Liver (tissue), 9 donors: ENCODE data around the gene TMED9. TPM values are rescaled to one million over a fixed set of nuclear protein-coding genes. Genes with fewer than 3 reads are reported as not detected.
A peak's percentile ranks its signal among the peaks of the same experiment; 100 is the strongest.

Source experiments
- DNase-seq: peaks from one replicate; pipeline ENCODE4 v3.0.0-alpha.2; 2017; ENCODE audit warnings: low spot score
- H3K27ac ChIP-seq, 2 donors: one replicate each; pipeline ENCODE4 v1.7.0; 2013; ENCODE audit warnings: inconsistent platforms in 2 of 2, low read length in 2 of 2, control low read depth in 1 of 2, low read depth in 1 of 2, mild to moderate bottlenecking in 1 of 2
- H3K27me3 ChIP-seq, 4 donors: one replicate each; pipeline versions ENCODE4 v1.6.1 to v1.7.0; 2013; ENCODE audit warnings: low read length in 3 of 4, inconsistent platforms in 1 of 4, mild to moderate bottlenecking in 1 of 4, moderate library complexity in 1 of 4; ENCODE audit not compliant: control insufficient read depth in 4 of 4, insufficient read depth in 4 of 4
- H3K36me3 ChIP-seq, 4 donors: one replicate each; pipeline versions ENCODE4 v1.6.1 to v1.7.0; 2013; ENCODE audit warnings: low read length in 3 of 4, mild to moderate bottlenecking in 3 of 4, low read depth in 1 of 4, moderate library complexity in 1 of 4; ENCODE audit not compliant: control insufficient read depth in 4 of 4, insufficient read depth in 3 of 4
- H3K4me1 ChIP-seq, 4 donors: one replicate each; pipeline versions ENCODE4 v1.6.1 to v1.7.0; 2013; ENCODE audit warnings: low read length in 3 of 4, mild to moderate bottlenecking in 3 of 4, moderate library complexity in 1 of 4; ENCODE audit not compliant: control insufficient read depth in 4 of 4, insufficient read depth in 4 of 4
- H3K4me3 ChIP-seq, 3 donors: one replicate each; pipeline versions ENCODE4 v1.6.1 to v1.7.0; 2013; ENCODE audit warnings: low read length in 3 of 3, control low read depth in 1 of 3, low read depth in 1 of 3, mild to moderate bottlenecking in 1 of 3
- H3K9ac ChIP-seq, 2 donors: one replicate each; pipeline ENCODE4 v1.7.0; 2013; ENCODE audit warnings: low read length in 2 of 2, mild to moderate bottlenecking in 2 of 2, moderate library complexity in 2 of 2, control low read depth in 1 of 2, low read depth in 1 of 2
- H3K9me3 ChIP-seq, 4 donors: one replicate each; pipeline versions ENCODE4 v1.6.1 to v1.7.0; 2013; ENCODE audit warnings: low read length in 3 of 4; ENCODE audit not compliant: control insufficient read depth in 4 of 4
- CTCF ChIP-seq: fragments of 150-350 bp; IDR thresholded peaks from 2 replicates; pipeline ENCODE4 v1.5.1; 2017; ENCODE audit warnings: improper control_type of control experiment, low read depth, low read length; ENCODE audit not compliant: missing input control
- EGR1 ChIP-seq, 2 donors: IDR thresholded peaks; 2 replicates each; pipeline ENCODE4 v1.6.1; 2016 to 2018; ENCODE audit warnings: antibody characterized with exemption in 2 of 2, low read depth in 2 of 2
- FOXA1 ChIP-seq: IDR thresholded peaks from 2 replicates; pipeline ENCODE4 v1.6.1; 2016; ENCODE audit warnings: antibody characterized with exemption
- FOXA2 ChIP-seq: IDR thresholded peaks from 2 replicates; pipeline ENCODE4 v1.6.1; 2016; ENCODE audit warnings: antibody characterized with exemption
- GABPA ChIP-seq, 2 donors: IDR thresholded peaks in 1 of 2; conservative IDR thresholded peaks in 1 of 2; 2 replicates each; pipeline ENCODE4 v1.6.1; 2016; ENCODE audit warnings: antibody characterized with exemption in 2 of 2, mild to moderate bottlenecking in 1 of 2, moderate library complexity in 1 of 2
- HNF4A ChIP-seq, 2 donors: conservative IDR thresholded peaks; 2 replicates each; pipeline ENCODE4 v1.6.1; 2016; ENCODE audit warnings: antibody characterized with exemption in 2 of 2, mild to moderate bottlenecking in 2 of 2
- HNF4G ChIP-seq: IDR thresholded peaks from 2 replicates; pipeline ENCODE4 v1.6.1; 2016; ENCODE audit warnings: antibody characterized with exemption
- JUND ChIP-seq, 2 donors: IDR thresholded peaks; 2 replicates each; pipeline ENCODE4 v1.6.1; 2016; ENCODE audit warnings: antibody characterized with exemption in 2 of 2
- MAX ChIP-seq: IDR thresholded peaks from 2 replicates; pipeline ENCODE4 v1.6.1; 2016; ENCODE audit warnings: antibody characterized with exemption
- NR2F2 ChIP-seq: IDR thresholded peaks from 2 replicates; pipeline ENCODE4 v1.6.1; 2016; ENCODE audit warnings: antibody characterized with exemption
- RAD21 ChIP-seq, 2 donors: IDR thresholded peaks; 2 replicates each; pipeline ENCODE4 v1.6.1; 2016; ENCODE audit warnings: antibody characterized with exemption in 2 of 2, mild to moderate bottlenecking in 2 of 2
- REST ChIP-seq: IDR thresholded peaks from 2 replicates; pipeline ENCODE4 v1.6.1; 2016; ENCODE audit warnings: antibody characterized with exemption, mild to moderate bottlenecking
- RXRA ChIP-seq, 2 donors: IDR thresholded peaks; 2 replicates each; pipeline ENCODE4 v1.6.1; 2017 to 2018; ENCODE audit warnings: antibody characterized with exemption in 2 of 2, mild to moderate bottlenecking in 1 of 2
- SP1 ChIP-seq: IDR thresholded peaks from 2 replicates; pipeline ENCODE4 v1.6.1; 2018; ENCODE audit warnings: antibody characterized with exemption, mild to moderate bottlenecking
- TAF1 ChIP-seq: conservative IDR thresholded peaks from 2 replicates; pipeline ENCODE4 v1.6.1; 2016; ENCODE audit warnings: antibody characterized with exemption, mild to moderate bottlenecking
- YY1 ChIP-seq: IDR thresholded peaks from 2 replicates; pipeline ENCODE4 v1.6.1; 2016; ENCODE audit warnings: antibody characterized with exemption, mild to moderate bottlenecking
- ZBTB33 ChIP-seq: IDR thresholded peaks from 2 replicates; pipeline ENCODE4 v1.6.1; 2016; ENCODE audit warnings: antibody characterized with exemption
- WGBS: extraction: QIAGEN DNeasy Blood & Tissue Kit; methylation state at CpG from one replicate; pipeline ENCODE4 v1.1.7; 2013; 5-methylcytosine and 5-hydroxymethylcytosine counted together
- polyA plus RNA-seq, 2 donors: library from polyadenylated mRNA; stranded (reverse) in 1 of 2; unstranded in 1 of 2; fragments of 200-250 nt in 1 of 2; fragments of >200 nt in 1 of 2; fragmentation: Nextera tagmentation in 1 of 2; extraction: Ambion mirVana in 1 of 2; gene quantifications; one replicate each; pipeline versions ENCODE4 v1.2.1 to v1.2.3, GENCODE V29; 2013 to 2015
- total RNA-seq, 2 donors: library from RNA; depleted of rRNA; stranded (reverse); fragments of >200 nt; gene quantifications; one replicate each; pipeline ENCODE4 v1.2.3, GENCODE V29; 2014
- TF ChIP-seq, protein P1 (sequence below): IDR thresholded peaks from 2 replicates; pipeline ENCODE4 v1.6.1; 2016; ENCODE audit warnings: antibody characterized with exemption
- donor health status: healthy.
- donor health status: healthy.
- donor health status: healthy.
- donor health status: healthy.
- donor health status: healthy.

Gene TMED9
- total and polyA plus RNA-seq, 4 donors, result 66.7 to 234 (median 106) TPM

- Histone ChIP-seq H3K27me3 (no peaks in the 10 kb centered on the region), H3K9ac (no peak overlapping the region)
- WGBS, result 85% methylated on average over 1 of the region's 1 CpG
Measured at GRCh38 chr5:177546258-177546741, 45.7 kb upstream of the TMED9 start.

More at GRCh38 chr5:177546258-177546741, 45.7 kb upstream of the TMED9 start:
- DNase-seq, result no peak
- no peaks in the 10 kb centered on the region for H3K9me3 ChIP-seq
- peaks cover 7 to 27% (median 14%) of the 10 kb centered on the region in 4 donors for H3K4me1 ChIP-seq
- TF ChIP-seq MAX, result peak; percentile 65
- TF ChIP-seq TAF1, result no peak
- TF ChIP-seq NR2F2, result no peak
- TF ChIP-seq CTCF, result no peak
- TF ChIP-seq YY1, result peak; percentile 54
- no peak for TF ChIP-seq EGR1 (IDR thresholded peaks at IDR 0.05; ENCODE audit: low read depth in 2 of 2)
- TF ChIP-seq JUND (IDR thresholded peaks at IDR 0.05), result peak; percentile 97 to 99
- no peak for TF ChIP-seq GABPA (IDR thresholded peaks at IDR 0.05 in 1 of 2, conservative IDR thresholded peaks at IDR 0.05 in 1 of 2)
- peak; percentile 88 for TF ChIP-seq SP1
- TF ChIP-seq ZBTB33, result peak; percentile 56
- peak; percentile 87 to 91 for TF ChIP-seq HNF4A (conservative IDR thresholded peaks at IDR 0.05)
- TF ChIP-seq RAD21 (IDR thresholded peaks at IDR 0.05), result peak; percentile 24 to 36
- no peak for TF ChIP-seq HNF4G
- TF ChIP-seq, protein P1, sequence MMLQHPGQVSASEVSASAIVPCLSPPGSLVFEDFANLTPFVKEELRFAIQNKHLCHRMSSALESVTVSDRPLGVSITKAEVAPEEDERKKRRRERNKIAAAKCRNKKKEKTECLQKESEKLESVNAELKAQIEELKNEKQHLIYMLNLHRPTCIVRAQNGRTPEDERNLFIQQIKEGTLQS, result peak; percentile 90
- peak; percentile 52 for TF ChIP-seq REST
- peak; percentile 51 to 85 for TF ChIP-seq RXRA (IDR thresholded peaks at IDR 0.05)
- TF ChIP-seq FOXA2, result peak; percentile 35
- peak; percentile 30 for TF ChIP-seq FOXA1
- no peak overlapping the region for H3K4me3 ChIP-seq
- peaks cover 0 to 7% (median 2%) of the 10 kb centered on the region in 4 donors for H3K36me3 ChIP-seq
- peak overlapping the region; percentile 67 to 89 for H3K27ac ChIP-seq
